Right lobe of liver (tissue), 4 donors: ENCODE data around the gene PKDREJ.

Experiments
- CTCF ChIP-seq, 4 donors: fragments of 200-600 bp in 3 of 4; fragments of 450-650 bp in 1 of 4; IDR thresholded peaks; one replicate each; pipeline versions ENCODE4 v1.5.1 to v1.8.0; 2016 to 2022; ENCODE audit warnings: antibody characterized with exemption in 4 of 4, mild to moderate bottlenecking in 2 of 4
- POLR2A ChIP-seq: fragments of 450-650 bp; IDR thresholded peaks from one replicate; pipeline ENCODE4 v1.6.1; 2017; ENCODE audit warnings: antibody characterized with exemption, mild to moderate bottlenecking
- donor health status: DM: no; HTN: no; CAD: no.
- donor health status: DM: no; HTN: no; CAD: no.
- donor health status: DM: no; HTN: yes; CAD: no.

GRCh38 chr22:46260038-46260437, 3.1 kb downstream of the PKDREJ start:
- TF ChIP-seq POLR2A, result no peak
- TF ChIP-seq CTCF (IDR thresholded peaks at IDR 0.05), result no peak
